CD4-positive, CD25-positive, alpha-beta regulatory T cell (primary cell): ENCODE data around the gene TPCN1. TPM values are rescaled to one million over a fixed set of nuclear protein-coding genes. Genes with fewer than 3 reads are reported as not detected.

ENCODE experiments used
- ATAC-seq, 2 donors: fragments of 150-1000 bp; cut with Tn5 transposase; one replicate each; pipeline ENCODE4 v1.10.0; 2021; ENCODE audit warnings: low read depth in 2 of 2, moderate number of reproducible peaks in 2 of 2, moderate library complexity in 1 of 2
- DNase-seq, 3 donors: peaks; one replicate each; pipeline versions ENCODE4 v3.0.0 to v3.0.0-alpha.2; 2012 to 2022; ENCODE audit warnings: mixed read lengths in 1 of 3
- H3K27ac ChIP-seq: one replicate; pipeline ENCODE4 v1.7.0; 2013; ENCODE audit warnings: mild to moderate bottlenecking, low read length; ENCODE audit not compliant: insufficient read depth, poor library complexity, severe bottlenecking
- H3K27me3 ChIP-seq: one replicate; pipeline ENCODE4 v1.7.0; 2013; ENCODE audit warnings: low read length; ENCODE audit not compliant: control insufficient read depth, insufficient read depth
- H3K36me3 ChIP-seq: one replicate; pipeline ENCODE4 v1.7.0; 2013; ENCODE audit warnings: mild to moderate bottlenecking, low read length, moderate library complexity; ENCODE audit not compliant: control insufficient read depth, insufficient read depth
- H3K4me1 ChIP-seq: 2 replicates; pipeline ENCODE4 v1.7.0; 2013; ENCODE audit warnings: mild to moderate bottlenecking, low read length; ENCODE audit not compliant: insufficient read depth, control insufficient read depth, poor library complexity, severe bottlenecking
- H3K4me3 ChIP-seq: one replicate; pipeline ENCODE4 v1.7.0; 2013; ENCODE audit warnings: low read depth, mild to moderate bottlenecking, low read length, moderate library complexity
- H3K9me3 ChIP-seq, 2 experiments: 1 replicate in 1 of 2; 2 replicates in 1 of 2; pipeline ENCODE4 v1.7.0; 2013; ENCODE audit warnings: low read length in 2 of 2, mild to moderate bottlenecking in 1 of 2, moderate library complexity in 1 of 2; ENCODE audit not compliant: control insufficient read depth in 2 of 2
- H3K27ac Mint-ChIP-seq, 3 donors: one replicate each; pipeline ENCODE4 v1.8.0; 2020 to 2022; ENCODE audit warnings: mild to moderate bottlenecking in 3 of 3, mixed read lengths in 3 of 3, moderate library complexity in 2 of 3
- H3K27me3 Mint-ChIP-seq: one replicate; pipeline ENCODE4 v1.8.0; 2022; ENCODE audit warnings: mild to moderate bottlenecking, mixed read lengths
- H3K36me3 Mint-ChIP-seq: one replicate; pipeline ENCODE4 v1.8.0; 2020; ENCODE audit warnings: mixed read lengths
- H3K4me1 Mint-ChIP-seq, 4 donors: one replicate each; pipeline ENCODE4 v1.8.0; 2020 to 2022; ENCODE audit warnings: mixed read lengths in 4 of 4, mild to moderate bottlenecking in 1 of 4
- H3K4me3 Mint-ChIP-seq, 4 donors: one replicate each; pipeline ENCODE4 v1.8.0; 2020 to 2022; ENCODE audit warnings: mild to moderate bottlenecking in 4 of 4, mixed read lengths in 4 of 4, moderate library complexity in 3 of 4
- H3K9me3 Mint-ChIP-seq, 7 donors: one replicate each; pipeline ENCODE4 v1.8.0; 2020 to 2022; ENCODE audit warnings: mixed read lengths in 7 of 7, mild to moderate bottlenecking in 3 of 7, moderate library complexity in 2 of 7
- polyA plus RNA-seq, 4 donors: library from polyadenylated mRNA; unstranded; fragments of 300-500 nt; fragmentation: Illumina TruSeq; gene quantifications; one replicate each; pipeline ENCODE4 v1.2.3, GENCODE V29; 2021
- total RNA-seq: library from RNA; stranded (reverse); gene quantifications from one replicate; pipeline ENCODE4 v1.2.3, GENCODE V29; 2022

TPCN1 gene
- total and polyA plus RNA-seq, 5 donors from 2014 or later = 5.2 to 44.9 (median 8.4) TPM

DNA sequence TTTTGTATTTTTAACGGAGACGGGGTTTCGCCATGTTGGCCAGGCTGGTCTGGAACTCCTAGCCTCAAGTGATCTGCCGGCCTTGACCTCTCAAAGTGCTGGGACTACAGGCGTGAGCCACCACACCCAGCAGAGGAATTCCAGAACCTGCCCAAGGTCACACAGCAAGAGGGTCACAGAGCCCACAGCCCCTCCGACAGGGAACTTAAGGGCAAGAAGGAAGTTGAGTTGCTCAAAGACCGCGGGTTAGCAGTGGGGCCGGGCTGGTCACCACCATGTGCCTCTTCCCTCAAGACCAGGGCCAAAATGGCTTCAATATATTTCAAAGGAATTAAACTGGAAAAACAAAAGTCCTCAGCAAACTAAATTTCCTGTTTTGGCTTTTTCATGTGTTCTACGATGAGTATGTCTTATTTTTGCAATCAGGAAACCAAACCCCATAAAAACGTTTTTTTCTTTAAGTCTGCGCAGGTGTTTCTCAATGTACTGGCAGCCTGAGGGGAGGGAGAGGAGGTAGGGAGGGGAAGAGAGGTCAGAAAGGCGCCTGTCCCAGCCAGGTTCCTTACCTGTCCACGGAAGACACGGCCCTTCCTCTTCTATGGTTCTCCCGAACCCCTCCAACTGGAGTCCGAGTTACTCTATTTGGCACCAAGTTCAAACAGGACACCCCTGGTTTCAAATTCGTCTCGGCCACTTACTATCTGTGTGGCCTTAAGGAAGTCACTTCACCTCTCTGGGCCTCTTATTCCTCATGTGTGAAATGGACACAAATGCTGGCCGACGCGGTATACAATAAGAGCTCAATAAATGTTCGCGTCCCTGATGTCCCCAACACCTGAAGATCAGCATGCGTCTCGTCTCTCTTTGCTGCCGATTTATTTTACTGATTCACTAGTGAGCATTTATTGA lies 112.9 kb downstream of the TPCN1 start:
- H3K4me1 ChIP-seq = peaks cover 29% of the 10 kb centered on the region
- Mint-ChIP-seq H3K36me3 (peaks cover 29% of the 10 kb centered on the region), H3K27ac (peak overlapping the region; percentile 82 to 97 (median 94)), H3K9me3 (no peaks in the 10 kb centered on the region), H3K4me3 (peak overlapping the region; percentile 95 to 100 (median 98)), H3K27me3 (no peaks in the 10 kb centered on the region), H3K4me1 (peaks cover 0 to 59% (median 29%) of the 10 kb centered on the region in 4 donors)
- ATAC-seq (peak; percentile 20 to 25), DNase-seq (peak in 2 of 3 donors; percentile 48 to 59)
- H3K27ac ChIP-seq = peak overlapping the region; percentile 60
- H3K9me3 ChIP-seq = no peaks in the 10 kb centered on the region
- H3K36me3 ChIP-seq = peaks cover 28% of the 10 kb centered on the region
- no peaks in the 10 kb centered on the region for H3K27me3 ChIP-seq
- H3K4me3 ChIP-seq = peak overlapping the region; percentile 93

DNA sequence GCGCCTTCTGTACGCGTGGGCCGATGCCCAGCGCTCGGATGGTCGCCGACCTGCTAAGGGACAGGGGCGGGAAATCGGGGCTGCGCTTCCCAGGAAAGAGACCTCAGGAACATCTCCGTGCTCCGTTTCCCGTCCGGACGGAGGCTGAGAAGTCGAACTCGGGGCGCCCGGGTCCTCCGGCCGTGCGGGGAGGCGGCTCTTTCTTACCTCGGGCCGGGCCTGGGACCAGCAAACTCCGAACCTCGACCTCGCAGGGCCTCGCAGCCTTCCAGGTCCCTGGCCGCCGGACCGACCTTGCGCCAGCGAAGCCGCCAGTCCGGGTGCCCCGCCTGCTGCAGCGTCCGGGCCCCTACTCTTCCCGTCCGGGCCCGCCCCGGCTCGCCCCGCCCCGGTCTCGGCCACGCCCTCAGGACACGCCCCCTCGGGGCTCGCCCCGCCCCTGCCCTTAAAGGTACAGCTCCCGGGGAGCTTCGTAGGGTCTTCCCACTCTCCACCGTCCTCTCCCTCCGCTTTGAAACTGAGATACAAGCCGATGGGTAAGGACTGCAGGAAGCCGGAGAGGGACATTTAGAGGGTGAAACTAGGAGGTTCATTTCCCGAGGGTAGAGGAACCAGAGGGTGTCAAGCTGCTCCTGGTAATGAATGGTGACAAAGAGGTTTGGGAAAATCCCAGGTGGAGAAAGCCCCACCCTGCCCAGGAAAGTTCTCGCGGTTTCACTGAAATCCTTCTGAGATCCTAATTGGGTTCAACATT lies 113.7 kb downstream of the TPCN1 start, which contains the start of gene SLC8B1:
Gene SLC8B1 (minus strand): TSS at position 324 of the 754 bp plus-strand sequence. CDS start 2,231 bp downstream, outside the sequence.
- H3K4me3 ChIP-seq = peak within 1 kb of the TSS; percentile 93
- Mint-ChIP-seq H3K36me3 (peaks cover 21% of the 10 kb centered on the region), H3K4me3 (peak within 1 kb of the TSS; percentile 95 to 100 (median 98)), H3K27ac (peak within 1 kb of the TSS; percentile 82 to 97 (median 94)), H3K4me1 (peaks cover 0 to 51% (median 24%) of the 10 kb centered on the region in 4 donors), H3K9me3 (no peaks in the 10 kb centered on the region), H3K27me3 (no peaks in the 10 kb centered on the region)
- H3K27me3 ChIP-seq = no peaks in the 10 kb centered on the region
- peak; percentile 98 for ATAC-seq
- H3K9me3 ChIP-seq = no peaks in the 10 kb centered on the region
- H3K36me3 ChIP-seq = peaks cover 22% of the 10 kb centered on the region
- peaks cover 29% of the 10 kb centered on the region for H3K4me1 ChIP-seq
- H3K27ac ChIP-seq = peak within 1 kb of the TSS; percentile 60
- DNase-seq = peak; percentile 80

DNA sequence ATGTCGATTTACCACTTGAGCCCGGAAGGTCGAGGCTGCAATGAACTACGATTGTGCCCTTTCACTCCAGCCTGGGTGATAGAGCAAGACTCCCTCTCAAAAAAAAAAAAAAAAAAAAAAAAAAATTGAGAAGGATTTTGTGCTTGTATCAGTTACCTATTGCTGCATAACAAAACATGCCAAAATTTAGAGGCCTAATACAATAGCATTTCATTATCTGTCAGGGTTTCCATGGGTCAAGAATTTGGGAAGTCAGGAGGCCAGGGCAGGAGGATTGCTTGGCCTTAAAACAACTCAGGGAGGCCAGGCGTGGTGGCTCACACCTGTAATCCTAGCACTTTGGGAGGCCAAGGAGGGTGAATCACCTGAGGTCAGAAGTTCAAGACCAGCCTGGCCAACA lies 118.3 kb downstream of the TPCN1 start:
- H3K9me3 ChIP-seq = no peaks in the 10 kb centered on the region
- ATAC-seq = no peak
- H3K36me3 Mint-ChIP-seq = no peaks in the 10 kb centered on the region

DNA sequence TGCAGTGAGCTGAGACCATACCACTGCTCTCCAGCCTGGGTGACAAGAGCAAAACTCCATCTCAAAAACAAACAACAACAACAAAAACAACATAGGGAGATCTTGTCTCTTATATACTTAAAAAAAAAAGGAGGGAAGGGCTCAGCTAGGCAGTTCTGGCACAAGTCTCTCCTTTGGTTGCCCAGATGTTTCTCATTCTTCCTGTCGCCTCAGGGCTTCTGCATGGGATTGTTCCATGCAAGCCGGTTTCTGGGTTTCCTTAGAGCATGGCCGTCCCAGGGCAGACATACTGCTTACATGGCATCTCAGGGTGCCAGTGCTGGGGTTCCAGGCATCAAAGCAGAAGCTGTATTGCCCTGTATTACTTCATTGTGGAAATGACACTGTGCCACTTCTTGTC lies 118.8 kb downstream of the TPCN1 start:
- no peak for ATAC-seq
- no peak for DNase-seq
- peaks cover 11% of the 10 kb centered on the region for H3K27me3 Mint-ChIP-seq
- H3K27ac ChIP-seq = no peak overlapping the region
- peaks cover 8% of the 10 kb centered on the region for H3K4me1 ChIP-seq
- H3K4me1 Mint-ChIP-seq = peaks cover 0 to 10% (median 0%) of the 10 kb centered on the region in 4 donors
- no peaks in the 10 kb centered on the region for H3K36me3 ChIP-seq
- peaks cover 0 to under 1% (median 0%) of the 10 kb centered on the region in 7 donors for H3K9me3 Mint-ChIP-seq
- H3K9me3 ChIP-seq = no peaks in the 10 kb centered on the region
- H3K27ac Mint-ChIP-seq = no peak overlapping the region
- peak overlapping the region in 2 of 4 donors; percentile 12 to 17 for H3K4me3 Mint-ChIP-seq
- H3K4me3 ChIP-seq = no peak overlapping the region
- H3K27me3 ChIP-seq = no peaks in the 10 kb centered on the region
- H3K36me3 Mint-ChIP-seq = no peaks in the 10 kb centered on the region

More for the DNA sequence above, 118.3 kb downstream of the TPCN1 start:
- no peaks in the 10 kb centered on the region for H3K9me3 Mint-ChIP-seq
- H3K4me3 ChIP-seq = no peak overlapping the region
- H3K27me3 Mint-ChIP-seq = peaks cover 6% of the 10 kb centered on the region
- H3K4me3 Mint-ChIP-seq = peak overlapping the region in 1 of 4 donors; percentile 17
- peaks cover 9% of the 10 kb centered on the region for H3K4me1 ChIP-seq
- no peak for DNase-seq
- H3K27ac ChIP-seq = no peak overlapping the region
- H3K27ac Mint-ChIP-seq = no peak overlapping the region
- peaks cover 0 to 11% (median under 1%) of the 10 kb centered on the region in 4 donors for H3K4me1 Mint-ChIP-seq
- no peaks in the 10 kb centered on the region for H3K27me3 ChIP-seq
- H3K36me3 ChIP-seq = no peaks in the 10 kb centered on the region

DNA sequence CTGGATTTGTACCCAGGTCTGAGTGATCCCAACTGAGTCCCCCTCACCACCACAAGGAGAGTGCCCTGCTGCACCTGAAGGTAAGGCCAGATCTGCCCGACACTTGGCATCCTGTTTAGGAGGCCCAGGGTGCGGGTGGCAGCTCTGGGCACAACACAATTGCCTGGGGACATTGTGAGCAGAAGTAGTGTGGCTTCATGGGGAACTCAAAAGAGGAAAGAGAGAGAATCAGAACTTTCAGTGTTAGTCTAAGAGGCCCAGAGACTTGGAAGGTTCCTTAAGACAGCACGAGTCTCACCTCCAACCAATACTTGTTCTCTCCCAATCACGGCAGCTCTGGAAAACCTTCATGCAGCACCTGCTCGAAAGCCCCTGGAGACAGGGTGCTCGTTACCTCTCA lies 120.3 kb downstream of the TPCN1 start:
- no peak for ATAC-seq
- H3K4me3 ChIP-seq = no peak overlapping the region
- H3K27ac ChIP-seq = no peak overlapping the region
- no peaks in the 10 kb centered on the region for H3K36me3 ChIP-seq
- H3K27ac Mint-ChIP-seq = no peak overlapping the region
- no peaks in the 10 kb centered on the region for H3K9me3 ChIP-seq
- no peaks in the 10 kb centered on the region for H3K36me3 Mint-ChIP-seq
- no peaks in the 10 kb centered on the region for H3K4me1 ChIP-seq
- H3K27me3 ChIP-seq = no peaks in the 10 kb centered on the region
- peaks cover 0 to 2% (median 0%) of the 10 kb centered on the region in 7 donors for H3K9me3 Mint-ChIP-seq
- peaks cover 0 to 4% (median 0%) of the 10 kb centered on the region in 4 donors for H3K4me1 Mint-ChIP-seq
- DNase-seq = no peak
- H3K27me3 Mint-ChIP-seq = peaks cover 14% of the 10 kb centered on the region
- no peak overlapping the region for H3K4me3 Mint-ChIP-seq

DNA sequence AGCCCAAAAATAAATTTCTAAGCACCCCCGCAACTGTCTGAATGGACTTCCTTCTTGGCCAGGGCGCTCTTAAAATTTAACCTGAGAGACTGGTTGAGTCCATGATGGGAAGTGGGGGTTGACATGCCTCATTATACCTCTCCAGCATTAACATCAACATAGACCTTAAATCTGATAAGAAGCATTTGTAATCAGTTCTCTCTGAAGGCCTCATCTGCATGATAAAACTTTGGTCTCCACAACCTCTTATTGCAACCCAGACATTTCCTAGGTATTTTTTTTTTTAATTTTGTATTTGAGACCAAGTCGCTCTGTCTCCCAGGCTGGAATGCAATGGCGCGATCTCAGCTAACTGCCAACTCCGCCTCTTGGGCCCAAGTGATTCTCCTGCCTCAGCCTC lies 124.1 kb downstream of the TPCN1 start:
- no peaks in the 10 kb centered on the region for H3K9me3 ChIP-seq
- no peaks in the 10 kb centered on the region for H3K36me3 ChIP-seq
- ATAC-seq (no peak), DNase-seq (no peak)
- Mint-ChIP-seq H3K27ac (no peak overlapping the region), H3K9me3 (peaks cover 0 to 2% (median 0%) of the 10 kb centered on the region in 7 donors), H3K4me3 (no peak overlapping the region), H3K27me3 (peaks cover 14% of the 10 kb centered on the region), H3K4me1 (no peaks in the 10 kb centered on the region), H3K36me3 (no peaks in the 10 kb centered on the region)
- H3K4me3 ChIP-seq = no peak overlapping the region
- no peaks in the 10 kb centered on the region for H3K4me1 ChIP-seq
- peaks cover 2% of the 10 kb centered on the region for H3K27me3 ChIP-seq
- no peak overlapping the region for H3K27ac ChIP-seq

DNA sequence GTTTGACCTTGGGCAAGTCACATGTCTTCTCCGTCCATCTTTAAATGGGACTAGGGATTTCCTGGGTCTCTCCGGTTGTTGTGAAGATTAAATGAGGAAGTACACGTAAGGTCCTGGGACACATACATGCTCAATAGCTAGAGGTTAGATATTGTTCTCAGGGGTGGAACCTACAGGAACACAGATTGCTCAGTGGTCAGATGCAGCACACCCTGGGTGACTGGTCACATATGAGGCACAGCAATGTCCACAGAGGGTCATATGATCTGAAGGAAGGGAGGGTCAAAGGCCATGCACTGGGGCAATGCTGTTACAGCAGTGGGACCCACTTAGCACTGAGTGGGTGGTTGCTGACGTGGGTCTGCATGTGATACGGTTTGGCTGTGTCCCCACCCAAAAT lies 125.1 kb downstream of the TPCN1 start:
- Mint-ChIP-seq H3K4me3 (no peak overlapping the region), H3K36me3 (no peaks in the 10 kb centered on the region), H3K9me3 (peaks cover 0 to 2% (median 0%) of the 10 kb centered on the region in 7 donors), H3K27ac (no peak overlapping the region), H3K4me1 (no peaks in the 10 kb centered on the region), H3K27me3 (peaks cover 17% of the 10 kb centered on the region)
- H3K4me3 ChIP-seq = no peak overlapping the region
- H3K9me3 ChIP-seq = no peaks in the 10 kb centered on the region
- H3K27ac ChIP-seq = no peak overlapping the region
- peaks cover 3% of the 10 kb centered on the region for H3K27me3 ChIP-seq
- no peaks in the 10 kb centered on the region for H3K4me1 ChIP-seq
- ATAC-seq (no peak), DNase-seq (no peak)
- H3K36me3 ChIP-seq = no peaks in the 10 kb centered on the region
